HCT116 (cell line): ENCODE results near the gene WDR31.

Experiments used
- CEBPB ChIP-seq: IDR thresholded peaks from 2 replicates; pipeline ENCODE4 v1.6.1; 2012; ENCODE audit warnings: low read depth
- POLR2AphosphoS5 ChIP-seq: IDR thresholded peaks from 2 replicates; pipeline ENCODE4 v1.6.1; 2011; ENCODE audit warnings: mild to moderate bottlenecking, low read depth, low read length, moderate library complexity
- TF ChIP-seq, protein P1 (sequence below): IDR thresholded peaks from 2 replicates; pipeline ENCODE4 v1.6.1; 2012; ENCODE audit warnings: low read depth
- TF ChIP-seq, protein P2 (sequence below), 3 experiments: fragments of 200-600 bp in 1 of 3; sonication (generic) in 1 of 3; IDR thresholded peaks in 2 of 3; conservative IDR thresholded peaks in 1 of 3; 2 replicates each; pipeline ENCODE4 v1.5.1; 2012 to 2017; ENCODE audit warnings: low read depth in 2 of 3, low read length in 2 of 3, antibody characterized with exemption in 1 of 3, borderline replicate concordance in 1 of 3, control low read depth in 1 of 3, mild to moderate bottlenecking in 1 of 3, mixed read lengths in 1 of 3, mixed run types in 1 of 3, moderate library complexity in 1 of 3; ENCODE audit not compliant: insufficient read depth in 1 of 3
- TF ChIP-seq, protein P3 (sequence below): IDR thresholded peaks from 2 replicates; pipeline ENCODE4 v1.6.1; 2012

DNA sequence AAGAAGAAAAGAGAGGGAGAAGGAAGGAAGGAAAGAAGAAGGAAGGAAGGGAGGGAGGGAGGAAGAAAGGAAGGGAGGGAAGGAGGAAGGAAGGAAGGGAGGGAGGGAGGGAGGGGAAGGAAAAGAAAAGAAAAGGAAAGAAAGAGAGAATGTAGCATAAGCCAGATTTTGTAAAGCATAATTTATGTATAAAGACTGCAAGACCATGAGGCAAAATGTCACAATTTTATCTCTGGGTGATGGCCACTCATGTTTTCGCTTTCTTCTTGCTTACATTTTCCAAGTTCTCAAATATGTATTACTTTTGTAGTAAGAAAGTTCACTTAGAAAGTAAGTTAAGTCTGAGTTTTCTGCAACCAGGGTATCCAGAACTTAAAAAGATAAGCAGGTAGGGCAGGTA lies 33.5 kb downstream of the WDR31 start:
- TF ChIP-seq, protein P1, sequence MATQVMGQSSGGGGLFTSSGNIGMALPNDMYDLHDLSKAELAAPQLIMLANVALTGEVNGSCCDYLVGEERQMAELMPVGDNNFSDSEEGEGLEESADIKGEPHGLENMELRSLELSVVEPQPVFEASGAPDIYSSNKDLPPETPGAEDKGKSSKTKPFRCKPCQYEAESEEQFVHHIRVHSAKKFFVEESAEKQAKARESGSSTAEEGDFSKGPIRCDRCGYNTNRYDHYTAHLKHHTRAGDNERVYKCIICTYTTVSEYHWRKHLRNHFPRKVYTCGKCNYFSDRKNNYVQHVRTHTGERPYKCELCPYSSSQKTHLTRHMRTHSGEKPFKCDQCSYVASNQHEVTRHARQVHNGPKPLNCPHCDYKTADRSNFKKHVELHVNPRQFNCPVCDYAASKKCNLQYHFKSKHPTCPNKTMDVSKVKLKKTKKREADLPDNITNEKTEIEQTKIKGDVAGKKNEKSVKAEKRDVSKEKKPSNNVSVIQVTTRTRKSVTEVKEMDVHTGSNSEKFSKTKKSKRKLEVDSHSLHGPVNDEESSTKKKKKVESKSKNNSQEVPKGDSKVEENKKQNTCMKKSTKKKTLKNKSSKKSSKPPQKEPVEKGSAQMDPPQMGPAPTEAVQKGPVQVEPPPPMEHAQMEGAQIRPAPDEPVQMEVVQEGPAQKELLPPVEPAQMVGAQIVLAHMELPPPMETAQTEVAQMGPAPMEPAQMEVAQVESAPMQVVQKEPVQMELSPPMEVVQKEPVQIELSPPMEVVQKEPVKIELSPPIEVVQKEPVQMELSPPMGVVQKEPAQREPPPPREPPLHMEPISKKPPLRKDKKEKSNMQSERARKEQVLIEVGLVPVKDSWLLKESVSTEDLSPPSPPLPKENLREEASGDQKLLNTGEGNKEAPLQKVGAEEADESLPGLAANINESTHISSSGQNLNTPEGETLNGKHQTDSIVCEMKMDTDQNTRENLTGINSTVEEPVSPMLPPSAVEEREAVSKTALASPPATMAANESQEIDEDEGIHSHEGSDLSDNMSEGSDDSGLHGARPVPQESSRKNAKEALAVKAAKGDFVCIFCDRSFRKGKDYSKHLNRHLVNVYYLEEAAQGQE, result no peak
- TF ChIP-seq POLR2AphosphoS5 (no peak), CEBPB (no peak)
- TF ChIP-seq, protein P2, sequence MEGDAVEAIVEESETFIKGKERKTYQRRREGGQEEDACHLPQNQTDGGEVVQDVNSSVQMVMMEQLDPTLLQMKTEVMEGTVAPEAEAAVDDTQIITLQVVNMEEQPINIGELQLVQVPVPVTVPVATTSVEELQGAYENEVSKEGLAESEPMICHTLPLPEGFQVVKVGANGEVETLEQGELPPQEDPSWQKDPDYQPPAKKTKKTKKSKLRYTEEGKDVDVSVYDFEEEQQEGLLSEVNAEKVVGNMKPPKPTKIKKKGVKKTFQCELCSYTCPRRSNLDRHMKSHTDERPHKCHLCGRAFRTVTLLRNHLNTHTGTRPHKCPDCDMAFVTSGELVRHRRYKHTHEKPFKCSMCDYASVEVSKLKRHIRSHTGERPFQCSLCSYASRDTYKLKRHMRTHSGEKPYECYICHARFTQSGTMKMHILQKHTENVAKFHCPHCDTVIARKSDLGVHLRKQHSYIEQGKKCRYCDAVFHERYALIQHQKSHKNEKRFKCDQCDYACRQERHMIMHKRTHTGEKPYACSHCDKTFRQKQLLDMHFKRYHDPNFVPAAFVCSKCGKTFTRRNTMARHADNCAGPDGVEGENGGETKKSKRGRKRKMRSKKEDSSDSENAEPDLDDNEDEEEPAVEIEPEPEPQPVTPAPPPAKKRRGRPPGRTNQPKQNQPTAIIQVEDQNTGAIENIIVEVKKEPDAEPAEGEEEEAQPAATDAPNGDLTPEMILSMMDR (IDR thresholded peaks at IDR 0.05 in 2 of 3, conservative IDR thresholded peaks at IDR 0.05 in 1 of 3; ENCODE audit: borderline replicate concordance in 1 of 3, insufficient read depth in 1 of 3, low read depth in 2 of 3, low read length in 2 of 3), result no peak
- TF ChIP-seq, protein P3, sequence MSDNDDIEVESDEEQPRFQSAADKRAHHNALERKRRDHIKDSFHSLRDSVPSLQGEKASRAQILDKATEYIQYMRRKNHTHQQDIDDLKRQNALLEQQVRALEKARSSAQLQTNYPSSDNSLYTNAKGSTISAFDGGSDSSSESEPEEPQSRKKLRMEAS, result no peak
